GM13977 (cell line): ENCODE measurements around the gene FOXJ2.

Experiments used
- DNase-seq: peaks from one replicate; pipeline ENCODE4 v3.0.0; 2012; ENCODE audit warnings: low spot score
- in situ Hi-C: fragments of 300-500 bp; cut with MboI; formaldehyde crosslinking; loops from one replicate; pipeline ENCODE4 v1.12.0; 2022; ENCODE audit warnings: low sequenced_read_pairs, low pct_unique_long_range_greater_than_20kb, mixed read lengths, inconsistent platforms; ENCODE audit not compliant: unreplicated experiment
- TF ChIP-seq, protein P1 (sequence below): IDR thresholded peaks from 2 replicates; pipeline ENCODE4 v1.5.1; 2012; ENCODE audit warnings: mild to moderate bottlenecking, control low read depth; ENCODE audit not compliant: insufficient read depth; ENCODE audit errors: extremely low read depth, missing control alignments

The FOXJ2 gene

DNA sequence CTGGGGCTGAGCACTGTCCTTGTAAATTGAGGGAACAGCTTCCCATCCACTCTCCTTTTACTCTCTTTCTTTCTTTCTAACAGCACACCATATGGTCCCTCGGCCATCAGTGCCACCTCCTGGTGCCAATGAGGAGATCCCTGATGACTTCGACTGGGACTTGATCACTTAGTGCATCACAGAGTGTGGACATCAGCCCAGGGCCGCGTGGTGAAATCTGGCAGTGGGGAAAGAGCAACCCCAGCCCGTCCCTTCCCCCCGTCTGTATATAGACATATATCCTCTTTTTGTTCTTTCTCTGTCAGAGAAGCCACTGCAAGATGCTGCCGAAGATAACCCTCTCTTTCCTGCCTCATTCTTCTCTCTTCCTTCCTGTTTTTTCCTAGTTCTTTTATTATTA is 20.2 kb downstream of the FOXJ2 start:
- in situ Hi-C loops: no loop called here

GRCh38 chr12:8054816-8055215 is 22.3 kb downstream of the FOXJ2 start:
- no peak for DNase-seq
- TF ChIP-seq, protein P1, sequence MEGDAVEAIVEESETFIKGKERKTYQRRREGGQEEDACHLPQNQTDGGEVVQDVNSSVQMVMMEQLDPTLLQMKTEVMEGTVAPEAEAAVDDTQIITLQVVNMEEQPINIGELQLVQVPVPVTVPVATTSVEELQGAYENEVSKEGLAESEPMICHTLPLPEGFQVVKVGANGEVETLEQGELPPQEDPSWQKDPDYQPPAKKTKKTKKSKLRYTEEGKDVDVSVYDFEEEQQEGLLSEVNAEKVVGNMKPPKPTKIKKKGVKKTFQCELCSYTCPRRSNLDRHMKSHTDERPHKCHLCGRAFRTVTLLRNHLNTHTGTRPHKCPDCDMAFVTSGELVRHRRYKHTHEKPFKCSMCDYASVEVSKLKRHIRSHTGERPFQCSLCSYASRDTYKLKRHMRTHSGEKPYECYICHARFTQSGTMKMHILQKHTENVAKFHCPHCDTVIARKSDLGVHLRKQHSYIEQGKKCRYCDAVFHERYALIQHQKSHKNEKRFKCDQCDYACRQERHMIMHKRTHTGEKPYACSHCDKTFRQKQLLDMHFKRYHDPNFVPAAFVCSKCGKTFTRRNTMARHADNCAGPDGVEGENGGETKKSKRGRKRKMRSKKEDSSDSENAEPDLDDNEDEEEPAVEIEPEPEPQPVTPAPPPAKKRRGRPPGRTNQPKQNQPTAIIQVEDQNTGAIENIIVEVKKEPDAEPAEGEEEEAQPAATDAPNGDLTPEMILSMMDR: no peak
- in situ Hi-C loops: no loop called here

More for the DNA sequence above, 20.2 kb downstream of the FOXJ2 start:
- no peak for DNase-seq
- TF ChIP-seq, protein P1: no peak

DNA sequence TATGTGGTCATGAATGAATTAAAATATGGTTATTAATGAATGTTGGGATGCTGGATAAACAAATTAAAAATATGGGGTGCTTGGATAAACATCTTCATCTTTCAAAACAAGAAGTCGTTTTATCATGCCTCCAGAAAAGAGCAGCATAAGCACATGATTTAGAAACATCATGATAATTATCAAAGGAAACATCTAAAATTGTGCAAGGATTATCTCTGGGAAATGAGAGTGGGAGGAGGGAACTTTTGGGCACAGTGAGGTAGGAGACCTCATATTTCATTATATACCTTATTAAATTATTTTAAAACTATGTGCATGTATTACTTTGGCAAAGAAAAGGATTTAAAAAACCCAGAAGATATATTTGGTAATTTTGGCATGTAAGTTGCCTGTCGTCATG is 24.8 kb downstream of the FOXJ2 start:
- in situ Hi-C loops: no loop called here

DNA sequence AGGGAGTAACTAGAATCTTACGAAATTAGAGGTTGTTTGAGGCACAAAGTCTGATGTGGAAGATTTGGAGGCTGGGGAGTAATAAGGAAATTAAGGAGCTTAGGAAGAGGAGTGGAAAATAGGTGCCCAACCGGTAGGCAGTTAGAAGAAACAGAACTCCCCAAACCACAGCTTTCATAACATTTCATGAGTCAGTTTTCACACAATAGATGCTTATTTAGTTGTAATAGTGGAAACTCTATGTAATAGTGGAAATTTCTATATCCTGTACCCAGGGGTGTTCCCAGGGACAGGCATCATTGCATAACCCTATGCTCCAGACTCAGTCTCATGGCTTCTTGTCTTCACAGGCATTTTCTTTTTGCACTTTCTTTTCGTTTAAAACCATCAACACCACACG is 25.3 kb downstream of the FOXJ2 start:
- TF ChIP-seq, protein P1: no peak
- in situ Hi-C loops: no loop called here

More for the DNA sequence above, 24.8 kb downstream of the FOXJ2 start:
- TF ChIP-seq, protein P1: no peak
- no peak for DNase-seq

DNA sequence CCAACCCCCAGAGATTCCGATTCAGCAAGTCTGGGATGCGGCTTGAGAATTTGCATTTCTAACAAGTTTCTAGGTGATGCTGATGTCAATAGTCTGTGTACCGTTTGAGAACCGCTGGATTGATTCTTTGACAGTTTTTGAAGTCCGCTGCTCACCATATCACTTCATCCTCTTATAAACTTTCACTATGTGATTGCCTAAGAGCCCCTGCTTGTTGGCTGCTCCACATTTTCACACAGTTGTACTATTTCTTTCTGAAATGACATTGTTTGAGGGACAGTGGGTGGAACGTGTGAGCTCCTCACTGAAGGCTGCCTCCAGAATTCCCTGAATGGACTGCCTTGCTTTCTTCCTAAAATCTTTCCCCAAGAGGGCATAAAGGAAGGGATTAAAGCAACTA is 26.0 kb downstream of the FOXJ2 start:
- in situ Hi-C loops: no loop called here
- DNase-seq: no peak
- TF ChIP-seq, protein P1: no peak

More for the DNA sequence above, 25.3 kb downstream of the FOXJ2 start:
- DNase-seq: no peak

GRCh38 chr12:8064131-8064530 is 31.6 kb downstream of the FOXJ2 start:
- in situ Hi-C loops: no loop called here
- DNase-seq: no peak
- TF ChIP-seq, protein P1: no peak

DNA sequence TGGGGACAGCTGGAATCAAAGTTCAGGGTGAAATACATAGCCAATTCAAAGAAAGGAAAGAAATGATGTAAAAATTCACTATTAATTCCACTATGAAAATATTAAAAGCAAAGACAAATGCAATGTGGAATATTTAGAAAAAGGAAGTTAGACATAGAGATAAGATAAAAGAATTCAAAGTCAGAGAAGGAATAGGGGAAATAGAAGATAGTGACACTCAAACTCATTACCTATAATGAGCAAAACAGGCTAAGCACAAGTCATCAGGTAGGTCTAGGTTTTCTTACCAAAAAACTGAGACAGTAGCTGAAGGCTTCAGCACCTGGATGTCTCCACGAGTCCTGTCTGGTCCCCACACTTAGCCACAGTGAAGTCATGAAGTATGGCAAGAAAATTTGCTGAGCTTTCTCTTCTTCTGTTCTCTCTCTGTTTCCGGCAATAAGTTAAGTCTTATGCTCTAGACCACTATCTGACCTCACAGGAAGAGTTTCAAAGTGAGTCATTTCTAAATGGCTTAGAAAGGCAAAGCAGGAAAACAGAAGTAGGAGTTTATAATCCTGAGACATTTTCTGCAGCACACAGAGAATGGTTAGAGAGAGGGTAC is 33.6 kb downstream of the FOXJ2 start, which contains the start of gene C3AR1:
Gene C3AR1 (minus strand): TSS at position 369 of the 604 bp plus-strand sequence. CDS start 6,174 bp downstream, outside the sequence.
- in situ Hi-C loops: no loop called here
- DNase-seq: peak; percentile 52
- TF ChIP-seq, protein P1: no peak
